WTC11 (cell line): Measurements from ENCODE around the gene CDYL. TPM values are rescaled to one million over a fixed set of nuclear protein-coding genes. Genes with fewer than 3 reads are reported as not detected.

Experiments used
- ATAC-seq: fragments of 200-7000 bp; cut with Tn5 transposase; 2 replicates; pipeline ENCODE4 v1.10.0; 2021; ENCODE audit warnings: mild to moderate bottlenecking, moderate library complexity
- CTCF ChIA-PET: fragments of 300-600 bp; sonication (Branson Sonifier 250); formaldehyde crosslinking; loops from one replicate; lab custom pipeline; 2021; ENCODE audit warnings: antibody characterized with exemption; lab: Charles Lee
- POLR2A ChIA-PET: fragments of 350-600 bp; sonication (Branson Sonifier 250); formaldehyde crosslinking; loops from one replicate; lab custom pipeline; 2021; ENCODE audit warnings: antibody characterized with exemption; lab: Charles Lee
- DNase-seq: peaks from one replicate; pipeline ENCODE4 v3.0.0; 2021; ENCODE audit warnings: low spot score
- H3K27ac Mint-ChIP-seq: 2 replicates; pipeline ENCODE4 v1.8.0; 2021; ENCODE audit warnings: mixed read lengths
- H3K27me3 Mint-ChIP-seq: 2 replicates; pipeline ENCODE4 v1.8.0; 2021; ENCODE audit warnings: low read depth, mild to moderate bottlenecking, moderate library complexity, mixed read lengths
- H3K36me3 Mint-ChIP-seq: 2 replicates; pipeline ENCODE4 v1.8.0; 2021; ENCODE audit warnings: mixed read lengths
- H3K4me1 Mint-ChIP-seq: 2 replicates; pipeline ENCODE4 v1.8.0; 2022; ENCODE audit warnings: mixed read lengths
- H3K4me3 Mint-ChIP-seq: 2 replicates; pipeline ENCODE4 v1.8.0; 2021; ENCODE audit warnings: mild to moderate bottlenecking, moderate library complexity, mixed read lengths
- H3K9me3 Mint-ChIP-seq: 2 replicates; pipeline ENCODE4 v1.8.0; 2021; ENCODE audit warnings: mixed read lengths
- CDX4 ChIP-seq: fragments of 250-450 bp; sonication (Bioruptor Pico); IDR thresholded peaks from 2 replicates; pipeline ENCODE4 v1.9.0; 2021; ENCODE audit warnings: moderate library complexity, mild to moderate bottlenecking, inconsistent platforms, borderline replicate concordance
- CREM ChIP-seq: sonication (generic); formaldehyde crosslinking; IDR thresholded peaks from 2 replicates; pipeline ENCODE4 v1.8.1; 2022; ENCODE audit warnings: mild to moderate bottlenecking, missing genetic modification reagents, moderate library complexity
- CTCF ChIP-seq: fragments of 200-600 bp; IDR thresholded peaks from 2 replicates; pipeline ENCODE4 v1.8.0; 2022; ENCODE audit warnings: antibody characterized with exemption
- ELF4 ChIP-seq: sonication (generic); formaldehyde crosslinking; IDR thresholded peaks from 2 replicates; pipeline ENCODE4 v1.8.1; 2022; ENCODE audit warnings: low read depth, mild to moderate bottlenecking, moderate library complexity, missing genetic modification reagents
- GTF2I ChIP-seq: fragments of 250-450 bp; sonication (Bioruptor Pico); conservative IDR thresholded peaks from 2 replicates; pipeline ENCODE4 v1.4.0; 2021; ENCODE audit warnings: mild to moderate bottlenecking
- JUN ChIP-seq: sonication (generic); formaldehyde crosslinking; IDR thresholded peaks from 2 replicates; pipeline ENCODE4 v1.8.0; 2023; ENCODE audit warnings: mild to moderate bottlenecking, missing genetic modification reagents
- KAT7 ChIP-seq: sonication (generic); formaldehyde crosslinking; IDR thresholded peaks from 2 replicates; pipeline ENCODE4 v1.8.1; 2023; ENCODE audit warnings: missing genetic modification reagents, mild to moderate bottlenecking, borderline replicate concordance
- MYBL2 ChIP-seq: sonication (generic); formaldehyde crosslinking; IDR thresholded peaks from 2 replicates; pipeline ENCODE4 v1.8.1; 2023; ENCODE audit warnings: mild to moderate bottlenecking, moderate library complexity, missing genetic modification reagents
- SMAD3 ChIP-seq: sonication (generic); formaldehyde crosslinking; IDR thresholded peaks from 2 replicates; pipeline ENCODE4 v1.8.0; 2022; ENCODE audit warnings: missing genetic modification reagents, mild to moderate bottlenecking, borderline replicate concordance
- TEAD1 ChIP-seq: sonication (generic); formaldehyde crosslinking; IDR thresholded peaks from 2 replicates; pipeline ENCODE4 v1.8.0; 2022; ENCODE audit warnings: mild to moderate bottlenecking, missing genetic modification reagents
- ZNF232 ChIP-seq: sonication (generic); formaldehyde crosslinking; IDR thresholded peaks from 2 replicates; pipeline ENCODE4 v1.8.0; 2022; ENCODE audit warnings: mild to moderate bottlenecking, missing genetic modification reagents
- ZNF512 ChIP-seq: sonication (generic); formaldehyde crosslinking; IDR thresholded peaks from 2 replicates; pipeline ENCODE4 v1.8.1; 2022; ENCODE audit warnings: missing genetic modification reagents, borderline replicate concordance
- total RNA-seq: library from RNA; stranded (reverse); gene quantifications from 3 replicates; pipeline ENCODE4 v1.2.3, GENCODE V29; 2021
- TF ChIP-seq, protein P1 (sequence below): sonication (generic); formaldehyde crosslinking; IDR thresholded peaks from 2 replicates; pipeline ENCODE4 v1.8.1; 2023; ENCODE audit warnings: mild to moderate bottlenecking, missing genetic modification reagents, moderate library complexity
- TF ChIP-seq, protein P2 (sequence below): fragments of 250-450 bp; sonication (Bioruptor Pico); IDR thresholded peaks from 2 replicates; pipeline ENCODE4 v2.1.2; 2022; ENCODE audit warnings: mild to moderate bottlenecking, moderate library complexity
- TF ChIP-seq, protein P3 (sequence below): fragments of 250-450 bp; sonication (Bioruptor Pico); IDR thresholded peaks from 2 replicates; pipeline ENCODE4 v1.9.0; 2021; ENCODE audit warnings: mild to moderate bottlenecking, borderline replicate concordance

The CDYL gene
- total RNA-seq, 1 experiment from 2014 or later, result 92.0 TPM

GRCh38 chr6:4844108-4844507 is 67.9 kb downstream of the CDYL start:
- Mint-ChIP-seq H3K4me3 (no peak overlapping the region), H3K4me1 (peaks cover 75% of the 10 kb centered on the region), H3K27ac (no peak overlapping the region), H3K27me3 (no peaks in the 10 kb centered on the region), H3K9me3 (peaks cover 22% of the 10 kb centered on the region), H3K36me3 (peaks cover 21% of the 10 kb centered on the region)
- TF ChIP-seq GTF2I (no peak), CTCF (peak; percentile 84)
- TF ChIP-seq, protein P1, sequence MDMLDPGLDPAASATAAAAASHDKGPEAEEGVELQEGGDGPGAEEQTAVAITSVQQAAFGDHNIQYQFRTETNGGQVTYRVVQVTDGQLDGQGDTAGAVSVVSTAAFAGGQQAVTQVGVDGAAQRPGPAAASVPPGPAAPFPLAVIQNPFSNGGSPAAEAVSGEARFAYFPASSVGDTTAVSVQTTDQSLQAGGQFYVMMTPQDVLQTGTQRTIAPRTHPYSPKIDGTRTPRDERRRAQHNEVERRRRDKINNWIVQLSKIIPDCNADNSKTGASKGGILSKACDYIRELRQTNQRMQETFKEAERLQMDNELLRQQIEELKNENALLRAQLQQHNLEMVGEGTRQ (CRISPR knock-in tag), result 0 out of 2 replicates have a peak, but pooled peaks have one; percentile 26
- DNase-seq (peak; percentile 74), ATAC-seq (peak; percentile 68)
- ChIA-PET POLR2A (no interaction called here), CTCF (interaction anchor here (0.6 to 2.5 kb wide), 16 partner anchors 10 to 815 kb away, joined by 3 to 19 read pairs (median 4); no protein-coding TSS in a partner anchor)

DNA sequence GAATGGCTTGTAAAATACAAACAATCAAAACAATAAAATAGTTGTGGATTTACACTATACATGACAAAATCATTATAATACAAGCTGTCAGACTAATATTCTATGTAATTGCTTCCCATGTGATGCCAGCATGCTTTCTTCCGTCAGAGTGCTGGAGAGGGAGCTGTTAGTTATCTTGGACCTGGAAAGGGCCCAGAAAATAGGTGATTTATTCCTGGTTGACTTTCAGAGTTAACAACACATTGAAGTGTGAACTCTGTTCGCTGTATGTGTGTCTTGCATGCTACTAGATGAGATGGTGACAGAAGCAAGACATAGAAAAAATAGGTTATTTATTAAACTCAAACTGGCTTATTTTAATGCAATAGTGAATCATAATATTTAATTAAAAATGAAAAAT is 70.2 kb downstream of the CDYL start:
- TF ChIP-seq, protein P2, sequence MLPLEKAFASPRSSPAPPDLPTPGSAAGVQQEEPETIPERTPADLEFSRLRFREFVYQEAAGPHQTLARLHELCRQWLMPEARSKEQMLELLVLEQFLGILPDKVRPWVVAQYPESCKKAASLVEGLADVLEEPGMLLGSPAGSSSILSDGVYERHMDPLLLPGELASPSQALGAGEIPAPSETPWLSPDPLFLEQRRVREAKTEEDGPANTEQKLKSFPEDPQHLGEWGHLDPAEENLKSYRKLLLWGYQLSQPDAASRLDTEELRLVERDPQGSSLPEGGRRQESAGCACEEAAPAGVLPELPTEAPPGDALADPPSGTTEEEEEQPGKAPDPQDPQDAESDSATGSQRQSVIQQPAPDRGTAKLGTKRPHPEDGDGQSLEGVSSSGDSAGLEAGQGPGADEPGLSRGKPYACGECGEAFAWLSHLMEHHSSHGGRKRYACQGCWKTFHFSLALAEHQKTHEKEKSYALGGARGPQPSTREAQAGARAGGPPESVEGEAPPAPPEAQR, result no peak
- TF ChIP-seq ZNF232 (CRISPR knock-in tag) (no peak), KAT7 (CRISPR knock-in tag) (no peak), MYBL2 (CRISPR knock-in tag) (no peak), JUN (CRISPR knock-in tag) (no peak), SMAD3 (no peak), CDX4 (no peak), CREM (CRISPR knock-in tag) (no peak)
- H3K4me3 Mint-ChIP-seq, result no peak overlapping the region
- no peak for ATAC-seq
- ChIA-PET POLR2A (no interaction called here), CTCF (no interaction called here)
- no peak for DNase-seq
- peaks cover 18% of the 10 kb centered on the region for H3K36me3 Mint-ChIP-seq
- H3K27me3 Mint-ChIP-seq, result no peaks in the 10 kb centered on the region
- peaks cover 18% of the 10 kb centered on the region for H3K9me3 Mint-ChIP-seq
- H3K4me1 Mint-ChIP-seq, result peaks cover 53% of the 10 kb centered on the region
- no peak overlapping the region for H3K27ac Mint-ChIP-seq

- peaks cover 11% of the 10 kb centered on the region for H3K9me3 Mint-ChIP-seq
- H3K4me3 Mint-ChIP-seq, result no peak overlapping the region
- 0 out of 2 replicates have a peak overlapping the region, but pooled peaks have one; percentile 5 for H3K27ac Mint-ChIP-seq
- no peaks in the 10 kb centered on the region for H3K27me3 Mint-ChIP-seq
- ATAC-seq (peak; percentile 81), DNase-seq (peak; percentile 54)
- H3K36me3 Mint-ChIP-seq, result peaks cover 10% of the 10 kb centered on the region
- H3K4me1 Mint-ChIP-seq, result peaks cover 56% of the 10 kb centered on the region
- ChIA-PET CTCF (interaction anchor here (0.6 to 2.1 kb wide), 11 partner anchors 10 to 529 kb away, joined by 3 to 10 read pairs (median 4); no protein-coding TSS in a partner anchor), POLR2A (no interaction called here)
- TF ChIP-seq, protein P3, sequence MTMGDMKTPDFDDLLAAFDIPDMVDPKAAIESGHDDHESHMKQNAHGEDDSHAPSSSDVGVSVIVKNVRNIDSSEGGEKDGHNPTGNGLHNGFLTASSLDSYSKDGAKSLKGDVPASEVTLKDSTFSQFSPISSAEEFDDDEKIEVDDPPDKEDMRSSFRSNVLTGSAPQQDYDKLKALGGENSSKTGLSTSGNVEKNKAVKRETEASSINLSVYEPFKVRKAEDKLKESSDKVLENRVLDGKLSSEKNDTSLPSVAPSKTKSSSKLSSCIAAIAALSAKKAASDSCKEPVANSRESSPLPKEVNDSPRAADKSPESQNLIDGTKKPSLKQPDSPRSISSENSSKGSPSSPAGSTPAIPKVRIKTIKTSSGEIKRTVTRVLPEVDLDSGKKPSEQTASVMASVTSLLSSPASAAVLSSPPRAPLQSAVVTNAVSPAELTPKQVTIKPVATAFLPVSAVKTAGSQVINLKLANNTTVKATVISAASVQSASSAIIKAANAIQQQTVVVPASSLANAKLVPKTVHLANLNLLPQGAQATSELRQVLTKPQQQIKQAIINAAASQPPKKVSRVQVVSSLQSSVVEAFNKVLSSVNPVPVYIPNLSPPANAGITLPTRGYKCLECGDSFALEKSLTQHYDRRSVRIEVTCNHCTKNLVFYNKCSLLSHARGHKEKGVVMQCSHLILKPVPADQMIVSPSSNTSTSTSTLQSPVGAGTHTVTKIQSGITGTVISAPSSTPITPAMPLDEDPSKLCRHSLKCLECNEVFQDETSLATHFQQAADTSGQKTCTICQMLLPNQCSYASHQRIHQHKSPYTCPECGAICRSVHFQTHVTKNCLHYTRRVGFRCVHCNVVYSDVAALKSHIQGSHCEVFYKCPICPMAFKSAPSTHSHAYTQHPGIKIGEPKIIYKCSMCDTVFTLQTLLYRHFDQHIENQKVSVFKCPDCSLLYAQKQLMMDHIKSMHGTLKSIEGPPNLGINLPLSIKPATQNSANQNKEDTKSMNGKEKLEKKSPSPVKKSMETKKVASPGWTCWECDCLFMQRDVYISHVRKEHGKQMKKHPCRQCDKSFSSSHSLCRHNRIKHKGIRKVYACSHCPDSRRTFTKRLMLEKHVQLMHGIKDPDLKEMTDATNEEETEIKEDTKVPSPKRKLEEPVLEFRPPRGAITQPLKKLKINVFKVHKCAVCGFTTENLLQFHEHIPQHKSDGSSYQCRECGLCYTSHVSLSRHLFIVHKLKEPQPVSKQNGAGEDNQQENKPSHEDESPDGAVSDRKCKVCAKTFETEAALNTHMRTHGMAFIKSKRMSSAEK (CRISPR knock-in tag), result no peak
- no peak for TF ChIP-seq TEAD1 (CRISPR knock-in tag)
- TF ChIP-seq, protein P1 (CRISPR knock-in tag), result no peak
- TF ChIP-seq ELF4 (CRISPR knock-in tag), result no peak
- no peak for TF ChIP-seq ZNF512 (CRISPR knock-in tag)
These were observed 72.3 kb downstream of the CDYL start for GRCh38 chr6:4848382-4849068.
